GM21515 (cell line): ENCODE data around the gene CD86.
"Not testable (repeated sequence)": the region's sequence is repeated elsewhere in the genome, so short reads cannot be mapped to it uniquely, and the experiment has no call there.

ENCODE experiments used
- ATAC-seq: cut with Tn5 transposase; IDR thresholded peaks from one replicate; pipeline ENCODE4 v1.9.1; 2021; ENCODE audit not compliant: unreplicated experiment

Gene CD86, protein sequence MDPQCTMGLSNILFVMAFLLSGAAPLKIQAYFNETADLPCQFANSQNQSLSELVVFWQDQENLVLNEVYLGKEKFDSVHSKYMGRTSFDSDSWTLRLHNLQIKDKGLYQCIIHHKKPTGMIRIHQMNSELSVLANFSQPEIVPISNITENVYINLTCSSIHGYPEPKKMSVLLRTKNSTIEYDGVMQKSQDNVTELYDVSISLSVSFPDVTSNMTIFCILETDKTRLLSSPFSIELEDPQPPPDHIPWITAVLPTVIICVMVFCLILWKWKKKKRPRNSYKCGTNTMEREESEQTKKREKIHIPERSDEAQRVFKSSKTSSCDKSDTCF

DNA sequence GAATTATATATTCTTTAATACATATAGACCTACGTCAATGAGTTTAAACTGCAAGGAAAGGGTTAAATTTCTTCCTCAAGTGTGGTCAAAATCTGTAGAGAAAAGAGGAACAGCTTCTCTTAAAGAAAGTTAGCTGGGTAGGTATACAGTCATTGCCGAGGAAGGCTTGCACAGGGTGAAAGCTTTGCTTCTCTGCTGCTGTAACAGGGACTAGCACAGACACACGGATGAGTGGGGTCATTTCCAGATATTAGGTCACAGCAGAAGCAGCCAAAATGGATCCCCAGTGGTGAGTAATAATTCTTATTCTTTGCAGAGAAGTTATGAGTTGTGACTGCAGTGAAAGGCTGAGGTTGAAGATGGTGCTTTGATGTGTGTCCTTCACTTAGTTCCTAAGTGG lies at the start of gene CD86:
Gene CD86 (plus strand): TSS at position 148 of the 400 bp plus-strand sequence. CDS start 128 bp downstream, at position 276.
- peak; percentile 90 for ATAC-seq

DNA sequence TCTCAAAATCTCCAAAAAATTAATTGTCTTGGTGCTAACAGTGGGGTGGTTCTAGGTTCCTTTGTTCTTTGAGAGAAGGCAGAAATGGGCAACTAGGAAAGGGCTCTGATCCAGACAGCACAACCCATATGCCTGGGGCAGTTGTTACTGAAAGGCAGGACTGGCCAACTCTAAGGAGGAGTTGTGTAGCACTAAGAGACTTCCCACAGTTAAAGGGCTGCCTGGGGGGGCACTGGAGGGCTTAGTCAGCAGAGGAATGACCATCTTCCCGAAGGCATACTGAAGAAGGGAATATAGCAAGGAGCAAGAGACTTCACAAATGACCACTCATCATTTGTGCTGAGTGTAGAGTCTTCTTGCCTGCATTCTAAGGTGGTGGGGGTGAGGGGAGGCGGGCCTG lies 48.9 kb upstream of the CD86 start:
- no peak for ATAC-seq

DNA sequence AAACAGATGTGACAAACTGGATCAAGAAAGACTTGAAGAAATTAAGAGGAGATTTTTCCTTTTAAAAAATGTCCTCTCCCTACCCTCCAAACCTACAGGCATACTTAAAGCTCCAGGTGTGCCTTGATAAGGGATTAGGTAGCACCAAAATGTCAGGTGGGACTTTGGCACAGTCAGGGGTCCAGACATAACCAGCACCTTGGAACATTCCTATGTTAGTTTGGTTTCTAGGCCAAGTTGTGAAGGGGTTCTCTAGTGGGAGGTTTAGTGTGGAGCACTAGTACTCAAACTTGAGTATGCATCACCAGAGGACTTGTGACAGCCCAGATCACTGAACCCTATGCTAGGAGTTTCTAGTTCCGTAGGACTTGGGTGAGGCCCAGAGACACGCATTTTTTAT lies 47.0 kb upstream of the CD86 start:
- ATAC-seq, result no peak

DNA sequence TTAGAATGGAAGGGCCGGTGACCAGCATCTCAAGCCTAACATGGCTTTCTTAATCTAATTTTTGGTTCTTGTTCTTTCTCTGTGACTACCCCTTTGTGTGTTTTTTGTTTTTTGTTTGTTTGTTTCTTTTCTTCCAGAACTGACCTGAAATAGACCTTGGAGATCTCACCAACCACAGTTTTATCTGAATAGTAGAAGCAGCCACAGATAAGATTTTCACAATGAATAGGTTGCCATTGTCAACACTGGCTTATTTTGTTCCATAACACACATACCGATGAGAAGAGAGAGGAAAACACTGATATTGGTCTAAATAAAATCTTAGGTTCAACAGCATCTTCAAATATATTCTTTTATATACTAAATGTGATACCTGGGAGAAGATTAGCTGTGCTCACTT lies 44.7 kb upstream of the CD86 start:
- no peak for ATAC-seq

DNA sequence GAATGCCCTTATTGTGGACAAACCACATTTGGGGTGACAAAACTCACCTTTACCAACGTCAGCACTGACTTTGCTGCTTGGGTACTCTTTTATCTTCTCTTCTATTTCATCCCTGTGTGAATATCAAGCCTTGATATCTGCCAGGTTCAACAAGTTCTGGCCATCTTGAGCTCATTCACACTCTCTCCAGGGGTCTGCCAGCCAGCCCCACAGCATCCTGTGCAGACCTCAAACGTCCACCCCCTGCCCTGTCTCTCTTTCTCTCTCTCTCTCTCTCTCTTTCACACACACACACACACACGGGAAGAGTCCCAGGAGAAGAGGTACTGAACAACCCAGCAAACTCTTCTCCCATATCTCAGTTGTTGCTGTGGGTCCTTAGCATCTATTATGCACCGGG lies 43.8 kb upstream of the CD86 start:
- no peak for ATAC-seq

DNA sequence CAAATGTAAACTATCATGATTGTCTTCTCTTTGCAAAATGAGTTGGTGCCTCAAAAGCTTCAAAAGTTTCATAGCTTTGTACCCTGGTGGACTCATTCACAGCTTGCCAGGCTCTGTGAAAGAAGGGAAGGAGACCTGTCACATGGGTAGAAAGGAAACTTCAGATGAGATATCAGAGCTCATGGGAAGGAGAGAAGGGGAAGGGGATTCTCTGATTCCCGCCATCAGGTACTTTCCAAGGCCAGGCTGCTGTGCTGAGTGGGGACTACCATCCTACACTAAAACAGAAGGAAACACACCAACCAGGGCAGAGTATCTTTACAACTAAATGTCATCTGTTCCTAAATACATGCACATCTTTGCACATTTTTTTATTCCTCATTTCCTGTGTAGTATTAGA lies 42.3 kb upstream of the CD86 start:
- no peak for ATAC-seq

DNA sequence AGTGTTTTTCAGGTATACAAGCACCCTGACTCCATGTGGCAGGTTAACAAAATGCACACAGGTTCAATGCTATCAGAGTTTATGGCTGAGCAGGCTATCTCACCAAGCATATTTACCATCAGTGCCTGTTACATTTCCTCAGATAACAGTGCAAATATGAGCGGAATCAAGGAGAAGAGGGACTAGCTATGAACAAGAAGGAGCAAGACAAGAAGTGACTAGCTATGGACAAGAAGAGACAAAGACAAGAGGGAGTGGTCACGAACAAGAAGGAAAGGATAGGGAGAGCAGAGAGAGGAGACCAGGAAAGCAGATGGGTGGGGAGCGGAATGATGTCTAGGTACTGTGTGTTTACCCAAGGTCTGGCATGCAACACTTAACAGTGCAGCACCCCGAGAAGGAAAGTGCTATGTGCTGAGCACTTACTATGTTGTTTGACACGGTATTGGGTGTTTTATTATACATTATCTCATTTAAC lies 41.7 kb upstream of the CD86 start:
- no peak for ATAC-seq

DNA sequence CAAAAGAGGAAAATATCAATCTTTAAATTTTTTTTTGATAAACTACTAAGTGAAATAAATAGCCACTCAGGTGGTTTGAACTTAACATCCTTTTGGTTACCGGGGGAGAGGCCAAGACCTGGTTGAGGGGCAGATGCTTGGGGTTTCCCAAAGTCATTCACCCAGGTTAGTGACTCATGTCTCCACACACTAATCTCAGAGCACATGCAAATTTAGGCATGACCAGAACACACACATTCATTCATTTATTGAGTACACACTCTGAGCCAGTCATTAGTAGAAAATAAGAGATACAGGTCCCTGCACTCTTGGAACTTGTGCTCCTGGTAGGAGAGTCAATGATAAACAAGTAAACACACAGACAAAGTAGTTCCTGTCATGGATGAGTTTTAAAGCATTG lies 40.4 kb upstream of the CD86 start:
- ATAC-seq, result peak; percentile 63

DNA sequence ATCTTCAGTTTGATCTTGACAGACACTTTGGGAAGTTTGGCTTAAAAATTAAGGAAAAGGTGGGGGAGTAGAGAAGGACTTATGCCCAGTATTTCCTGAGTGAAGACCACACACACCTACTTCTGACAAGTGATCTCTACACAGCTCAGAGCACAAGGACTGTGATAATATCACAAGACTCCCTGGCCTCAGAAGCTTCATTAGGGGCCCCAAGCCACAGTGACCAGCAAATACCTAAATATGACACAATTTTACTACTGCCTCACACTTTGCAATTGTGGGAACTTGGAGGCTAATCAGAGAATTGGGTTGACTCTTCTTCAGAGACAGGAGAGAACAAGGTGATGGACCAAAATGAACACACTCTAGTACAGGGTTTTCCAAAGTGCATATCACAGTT lies 35.7 kb upstream of the CD86 start:
- ATAC-seq, result no peak

DNA sequence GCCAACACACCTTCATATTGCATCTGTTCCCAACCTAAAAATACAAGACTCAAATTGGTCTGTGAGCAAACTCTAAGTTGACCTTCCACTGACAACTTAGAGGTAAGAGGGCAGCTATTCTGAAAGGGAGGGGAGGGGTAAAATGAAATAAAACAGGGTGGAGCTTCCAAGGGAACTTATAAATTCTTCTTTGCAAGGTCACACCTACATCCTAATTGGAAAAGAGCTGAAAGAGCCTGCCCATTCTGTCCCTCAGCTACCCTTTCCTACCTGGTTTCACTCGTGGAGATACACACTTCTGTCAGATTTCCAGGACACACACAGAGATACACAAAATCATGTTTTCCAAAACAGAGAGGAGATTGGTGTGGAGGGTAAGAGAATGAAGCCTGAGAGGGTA lies 34.1 kb upstream of the CD86 start:
- no peak for ATAC-seq

DNA sequence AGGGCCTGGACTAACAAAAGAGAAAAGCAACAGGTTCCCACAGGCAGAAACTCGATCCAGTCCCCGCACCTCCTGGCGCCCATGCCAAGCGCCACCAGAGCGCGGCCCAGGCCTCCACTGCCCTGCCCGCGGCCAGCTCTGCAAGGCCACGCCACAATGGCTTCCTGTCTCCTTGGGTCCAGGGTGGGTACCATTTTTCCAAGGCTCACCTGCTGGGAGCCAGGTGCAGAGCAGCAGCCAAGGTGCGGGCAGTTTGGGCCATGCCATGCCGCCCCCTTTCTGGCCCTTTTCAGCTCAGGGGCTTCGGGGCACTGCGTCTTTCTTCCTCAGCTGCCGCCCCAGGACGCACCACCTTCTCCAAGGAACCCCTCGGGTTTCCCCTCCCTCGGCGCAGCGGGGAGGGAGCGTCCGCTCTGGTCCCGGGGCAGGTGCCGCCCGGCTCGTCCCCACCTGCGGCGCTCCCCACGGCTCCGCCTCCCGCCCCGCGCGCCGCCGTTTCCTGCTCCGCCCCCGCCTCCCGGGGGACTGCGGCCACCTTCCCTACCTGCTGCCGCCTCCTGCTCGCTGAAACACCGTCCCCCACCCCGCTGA lies 33.3 kb upstream of the CD86 start, which contains the start of gene ILDR1:
Gene ILDR1 (minus strand): TSS at position 437 of the 591 bp plus-strand sequence. CDS start 170 bp downstream, at position 267.
- peak; percentile 40 for ATAC-seq

DNA sequence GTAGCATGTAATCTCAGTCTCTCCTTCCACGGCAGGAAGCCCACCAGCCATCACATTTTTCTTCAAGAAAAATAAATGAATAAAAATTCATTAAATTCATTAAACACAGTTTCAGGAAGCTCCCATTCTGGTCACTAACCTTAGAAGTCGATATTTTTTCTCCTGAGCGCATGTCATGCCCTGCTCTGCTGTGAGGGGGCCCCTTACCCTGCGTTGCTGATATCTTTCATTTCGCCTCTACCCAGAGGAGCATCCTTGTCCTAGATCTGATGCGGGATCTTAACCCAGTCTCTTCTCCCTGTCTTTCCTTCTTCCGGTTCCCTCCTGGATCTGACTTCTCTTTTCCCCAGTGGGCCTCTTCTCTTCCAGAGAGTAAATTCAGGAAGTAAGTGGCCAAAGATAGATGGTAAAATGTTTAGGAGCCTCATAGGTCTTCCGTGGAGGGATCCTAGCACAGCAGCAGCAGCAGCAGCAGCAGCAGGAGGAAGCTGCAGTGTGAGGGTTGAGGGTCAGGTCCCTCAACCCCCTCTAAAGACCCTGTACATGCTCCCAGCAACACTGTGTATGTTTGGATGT lies 31.7 kb upstream of the CD86 start:
- no peak for ATAC-seq

DNA sequence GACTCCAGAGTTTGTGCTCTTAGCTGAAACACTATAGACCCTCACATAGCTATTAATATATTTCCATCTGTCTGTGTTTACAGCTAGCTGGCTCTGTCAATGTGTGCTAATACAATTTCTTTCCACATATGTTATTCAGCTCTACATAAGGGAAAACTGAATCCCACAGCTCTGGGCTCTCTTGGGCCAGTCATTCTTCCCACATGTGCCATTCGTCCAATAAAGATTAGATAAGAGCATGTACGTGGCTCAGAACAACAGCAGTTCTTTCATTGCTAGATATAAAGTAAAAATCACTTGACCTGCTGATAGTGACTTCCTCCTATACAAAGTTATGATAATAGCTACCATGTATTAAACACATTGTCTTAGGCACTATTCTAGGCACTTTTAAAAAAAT lies 30.4 kb upstream of the CD86 start:
- ATAC-seq, result no peak

DNA sequence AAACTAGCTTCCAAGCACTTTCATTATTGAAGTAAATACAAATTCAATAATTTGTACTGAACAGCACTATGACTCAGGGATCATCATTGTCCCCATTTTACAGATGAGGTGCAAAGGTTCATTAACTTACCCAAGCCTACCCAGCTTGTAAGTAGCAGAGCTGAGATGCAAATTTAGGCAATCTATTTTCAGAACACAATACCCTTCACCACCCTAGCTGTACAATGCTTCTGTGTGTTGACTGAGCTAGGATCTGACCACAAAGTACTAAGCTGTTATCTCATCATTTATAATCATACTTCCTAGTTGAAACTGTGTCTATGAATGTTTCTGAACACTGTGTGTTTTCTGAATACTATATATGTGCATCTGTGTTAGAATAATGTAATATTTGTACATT lies 29.9 kb upstream of the CD86 start:
- peak; percentile 79 for ATAC-seq

DNA sequence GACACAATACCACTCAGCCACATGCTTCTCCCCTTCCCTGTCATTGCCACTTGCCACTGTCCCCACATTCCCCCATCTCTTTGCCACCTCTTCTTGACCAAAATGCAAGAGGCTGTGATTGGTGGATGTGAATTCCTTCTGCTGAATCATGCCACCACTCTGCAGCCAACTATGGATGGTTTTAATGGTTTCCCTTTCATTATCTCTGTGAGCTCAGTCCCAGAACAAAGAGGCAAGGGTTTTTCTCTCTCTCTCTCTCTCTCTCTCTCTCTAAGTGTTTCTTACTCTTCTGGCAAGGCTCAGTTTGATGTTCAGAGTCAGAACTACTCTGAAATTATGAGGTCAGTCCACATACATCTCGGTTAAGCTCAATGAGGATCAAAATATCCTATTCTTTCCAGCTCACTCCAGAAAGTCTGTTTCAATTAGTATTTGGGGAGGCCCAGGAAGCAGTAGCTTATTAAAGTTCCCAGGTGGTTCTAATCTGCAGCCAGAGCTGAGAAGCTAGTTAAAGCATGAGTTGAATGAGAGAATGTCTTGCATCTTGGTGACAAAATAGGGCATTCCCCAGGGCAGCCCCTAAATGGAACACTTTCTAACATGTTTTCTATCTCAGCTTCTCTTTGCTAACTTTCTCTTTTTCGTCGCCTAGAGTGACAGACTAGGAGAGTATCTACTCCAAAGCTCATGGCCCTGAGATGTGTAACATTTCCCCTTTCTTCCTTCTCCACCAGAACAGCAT lies 24.6 kb upstream of the CD86 start:
- peak; percentile 65 for ATAC-seq

DNA sequence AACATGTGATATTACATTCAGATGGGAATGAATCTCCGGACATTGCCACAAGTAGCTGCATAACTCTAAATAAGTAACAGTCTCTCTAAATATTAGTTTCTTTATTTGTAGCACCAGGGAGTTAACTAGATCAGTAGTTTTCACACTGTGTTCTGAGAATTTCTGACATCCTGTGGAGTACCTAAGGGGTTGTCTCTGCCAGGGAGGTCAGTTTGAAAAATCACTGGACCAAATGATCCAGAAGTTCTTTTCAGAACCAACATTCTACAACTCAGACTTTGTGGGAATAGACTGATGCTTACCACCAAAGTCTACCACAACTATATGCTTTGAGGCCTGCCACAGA lies 24.1 kb upstream of the CD86 start:
- ATAC-seq, result peak; percentile 36

DNA sequence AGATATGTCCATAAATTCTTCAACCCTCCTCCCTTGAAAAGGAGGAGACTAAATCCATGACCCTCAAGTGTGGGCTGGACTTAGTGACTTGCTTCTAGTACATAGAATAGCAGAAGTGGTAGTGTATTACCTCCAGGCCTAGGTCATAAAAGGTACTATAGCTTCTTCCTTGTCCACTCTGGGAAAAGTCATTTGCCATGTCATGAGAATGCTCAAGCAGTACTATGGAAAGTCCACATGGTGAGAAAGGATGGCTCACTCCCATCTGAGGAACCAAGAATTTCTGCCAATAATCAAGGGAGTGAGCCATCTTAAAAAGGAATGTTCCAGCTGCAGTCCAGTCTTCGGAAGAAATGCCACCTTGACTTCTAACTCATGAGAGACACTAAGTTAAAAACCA lies 22.6 kb upstream of the CD86 start:
- no peak for ATAC-seq

DNA sequence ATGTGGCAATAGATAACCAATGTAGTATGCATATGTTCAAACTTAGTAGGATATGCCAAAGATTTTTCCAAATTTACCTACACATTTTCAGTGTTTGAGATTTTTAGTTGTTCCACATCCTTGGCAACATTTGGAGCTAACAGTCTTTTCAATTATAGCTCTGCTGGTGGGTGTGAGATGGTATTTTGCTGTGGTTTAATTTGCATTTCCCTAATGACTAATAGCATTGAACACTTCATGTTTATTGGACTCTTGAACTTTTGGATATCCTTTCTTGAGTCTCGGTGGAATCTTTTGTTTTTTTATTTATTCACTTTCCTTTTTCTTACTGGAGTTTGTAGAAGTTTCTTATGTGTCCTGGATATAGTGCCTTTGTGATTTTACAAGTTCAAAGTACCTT lies 22.1 kb upstream of the CD86 start:
- no peak for ATAC-seq

DNA sequence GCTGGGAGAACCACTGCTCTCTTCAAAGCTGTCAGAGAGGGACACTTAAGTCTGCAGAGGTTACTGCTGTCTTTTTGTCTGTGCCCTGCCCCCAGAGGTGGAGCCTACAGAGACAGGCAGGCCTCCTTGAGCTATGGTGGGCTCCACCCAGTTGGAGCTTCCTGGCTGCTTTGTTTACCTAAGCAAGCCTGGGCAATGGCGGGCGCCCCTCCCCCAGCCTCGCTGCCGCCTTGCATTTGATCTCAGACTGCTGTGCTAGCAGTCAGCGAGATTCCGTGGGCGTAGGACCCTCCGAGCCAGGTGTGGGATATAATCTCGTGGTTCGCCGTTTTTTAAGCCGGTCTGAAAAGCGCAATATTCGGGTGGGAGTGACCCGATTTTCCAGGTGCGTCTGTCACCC lies 7.9 kb upstream of the CD86 start:
- not testable (repeated sequence) for ATAC-seq

DNA sequence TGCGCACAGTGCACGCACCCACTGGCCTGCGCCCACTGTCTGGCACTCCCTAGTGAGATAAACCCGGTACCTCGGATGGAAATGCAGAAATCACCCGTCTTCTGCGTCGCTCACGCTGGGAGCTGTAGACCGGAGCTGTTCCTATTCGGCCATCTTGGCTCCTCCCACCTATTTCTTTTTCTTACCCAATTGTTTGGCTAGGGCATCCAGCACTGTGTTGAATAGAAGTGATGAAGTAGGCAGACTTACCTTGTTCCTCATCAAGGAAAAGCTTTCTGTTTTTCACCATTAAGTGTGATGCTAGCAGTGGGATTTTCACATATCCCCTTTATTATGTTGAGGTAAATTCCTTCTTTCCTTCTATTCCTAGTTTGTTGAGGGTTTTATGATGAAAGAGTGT lies 7.4 kb upstream of the CD86 start:
- ATAC-seq, result not testable (repeated sequence)

DNA sequence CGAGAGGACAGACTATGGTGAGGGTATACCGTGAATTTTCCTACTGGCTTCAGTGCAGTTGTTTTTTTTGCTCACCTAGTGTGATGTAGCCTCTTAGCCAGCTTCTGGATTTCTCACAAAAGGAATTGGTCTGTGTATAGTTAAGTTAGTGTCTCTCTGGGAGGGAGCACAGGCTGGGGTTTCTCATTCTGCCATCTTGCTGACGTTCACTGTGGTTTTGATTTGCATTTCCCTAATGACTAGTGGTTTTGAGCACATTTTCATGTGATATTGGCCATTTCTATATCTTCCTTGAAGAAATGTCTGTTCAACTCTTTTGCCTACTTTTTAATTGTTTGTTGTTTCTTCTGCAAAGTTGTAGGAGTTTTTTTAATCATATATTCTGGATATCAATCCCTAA lies 2.2 kb upstream of the CD86 start:
- no peak for ATAC-seq

DNA sequence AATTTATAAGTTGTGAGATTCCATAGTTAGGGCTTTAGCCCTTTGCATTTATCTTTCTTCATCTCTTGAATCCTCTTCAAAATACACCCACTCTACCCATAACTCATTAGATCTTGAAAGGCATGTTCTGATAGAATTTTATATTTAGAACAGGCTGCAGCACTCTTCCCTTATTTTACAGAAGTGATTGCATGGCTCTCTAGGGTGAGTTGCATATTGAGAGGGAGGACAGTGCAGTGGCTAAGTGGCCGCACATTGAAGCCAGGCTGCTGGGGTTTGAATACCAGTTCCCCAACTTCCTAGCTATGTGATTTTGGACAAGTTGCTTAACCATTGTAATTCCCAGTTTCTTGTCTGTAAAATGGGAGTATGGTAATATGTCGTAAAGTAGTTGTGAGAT lies 2.5 kb downstream of the CD86 start:
- no peak for ATAC-seq
